Measurements from ENCODE around the gene C8B.

C8B gene

GRCh38 chr1:56965916-56966697 lies at the start of gene C8B:
Gene C8B, minus strand, starts transcription at chr1:56966015. Its CDS starts 67 bp downstream, at chr1:56965948.
- in situ Hi-C loops (cut with MboI; ENCODE audit: low sequenced_read_pairs), result no loop called here

DNA sequence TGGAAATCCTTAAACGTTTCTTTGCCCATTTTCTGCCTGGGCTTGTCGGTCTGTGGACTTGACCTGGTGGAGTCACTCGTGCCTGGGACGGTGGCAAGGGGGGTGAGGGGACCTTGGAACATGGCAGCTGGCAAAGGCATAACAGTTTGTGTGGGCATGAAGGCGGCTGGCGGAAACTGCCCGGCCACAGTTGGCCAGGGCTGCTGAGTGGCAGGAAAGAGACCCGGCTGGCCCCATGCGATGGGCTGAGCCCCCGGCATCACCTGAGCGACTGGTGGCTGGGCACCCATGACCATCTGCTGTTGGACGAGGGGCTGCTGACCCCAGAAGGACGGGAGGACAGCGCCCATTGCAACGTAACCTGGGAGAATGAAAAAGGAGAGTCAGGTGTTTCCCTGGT lies 49.3 kb upstream of the C8B start:
- in situ Hi-C loops (cut with MboI; ENCODE audit: low sequenced_read_pairs), result loop anchor here (25.0 kb wide), 1 partner anchor 178 kb away; no protein-coding TSS in a partner anchor

DNA sequence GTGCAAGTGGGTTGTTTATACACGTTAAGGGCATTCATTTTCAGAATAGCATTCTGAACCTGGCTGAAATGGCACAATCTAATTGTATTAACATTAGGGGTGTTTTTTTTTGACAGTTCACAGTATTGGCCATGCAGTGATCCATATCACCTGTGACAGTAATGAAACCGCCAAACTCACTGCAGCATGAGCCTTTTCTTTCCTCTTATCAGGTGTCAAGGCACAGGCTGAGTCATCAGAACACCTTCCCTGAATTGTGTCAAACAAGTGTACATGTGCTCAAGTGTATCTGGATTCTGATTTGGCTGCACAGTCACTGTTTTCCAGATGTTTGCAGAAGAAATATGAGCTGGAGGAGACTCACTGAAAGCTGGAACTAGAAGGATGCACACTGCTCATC lies 47.7 kb upstream of the C8B start:
- in situ Hi-C loops (cut with MboI; ENCODE audit: low sequenced_read_pairs), result loop anchor here (25.0 kb wide), 1 partner anchor 176 kb away; no protein-coding TSS in a partner anchor

DNA sequence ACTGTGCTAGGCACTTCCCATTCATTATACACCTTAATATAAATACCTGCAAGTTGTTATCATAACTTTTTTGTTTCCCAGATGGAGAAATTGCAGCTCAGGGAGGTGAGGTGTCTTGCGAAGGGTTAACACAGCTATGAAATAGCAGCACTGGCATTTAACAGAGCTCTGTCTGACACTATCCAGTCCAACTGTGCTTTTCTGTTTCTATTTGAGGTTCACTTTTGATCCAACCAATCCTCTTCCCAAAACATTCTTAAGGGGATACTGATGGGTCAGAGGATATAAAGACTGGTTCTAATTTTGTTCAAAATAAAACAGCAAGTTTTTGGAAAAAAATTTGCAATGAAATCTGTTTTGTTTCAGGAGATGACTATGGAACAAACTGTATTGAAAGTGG lies 46.5 kb upstream of the C8B start:
- in situ Hi-C loops (cut with MboI; ENCODE audit: low sequenced_read_pairs), result loop anchor here (25.0 kb wide), 1 partner anchor 175 kb away; no protein-coding TSS in a partner anchor

DNA sequence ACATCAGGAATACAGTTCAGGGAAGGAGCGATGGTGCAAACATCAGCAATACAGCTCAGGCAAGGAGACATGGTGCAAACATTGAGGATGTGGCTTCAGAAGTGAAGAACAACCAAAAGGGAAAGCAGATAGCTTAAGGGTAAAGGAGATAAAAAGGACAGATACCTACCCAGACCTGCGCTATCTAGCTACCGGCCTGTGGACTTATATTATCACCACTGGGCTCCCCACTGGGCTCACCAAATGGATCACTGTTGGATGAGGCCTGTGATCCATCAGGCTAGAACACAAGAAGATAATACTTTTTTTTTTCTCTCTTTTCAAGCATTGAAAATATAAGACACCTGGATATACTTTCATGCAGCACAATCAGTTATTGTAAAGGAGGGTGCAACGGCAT lies 44.7 kb upstream of the C8B start:
- in situ Hi-C loops (cut with MboI; ENCODE audit: low sequenced_read_pairs), result loop anchor here (25.0 kb wide), 1 partner anchor 173 kb away; no protein-coding TSS in a partner anchor

DNA sequence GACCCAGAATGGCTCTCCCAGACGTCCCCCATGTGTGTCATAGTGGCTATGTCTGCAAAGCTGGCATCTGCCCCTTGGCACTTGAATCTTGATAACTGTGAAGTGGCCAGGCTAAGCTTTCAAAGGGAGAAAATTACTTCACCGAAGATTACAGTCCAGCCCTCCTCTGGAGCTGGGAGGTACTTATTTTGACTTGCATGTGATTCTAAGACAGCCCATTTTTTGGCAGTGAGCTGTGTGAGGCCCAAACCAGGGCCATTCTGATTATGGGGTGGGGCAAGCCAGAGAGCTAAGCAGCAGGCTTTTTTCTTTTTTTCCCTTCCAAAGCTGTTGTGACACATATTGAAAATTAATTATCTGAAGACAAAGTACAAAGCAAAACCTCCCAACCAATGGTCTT lies 42.1 kb upstream of the C8B start:
- in situ Hi-C loops (cut with MboI; ENCODE audit: low sequenced_read_pairs), result loop anchor here (25.0 kb wide), 1 partner anchor 171 kb away; no protein-coding TSS in a partner anchor

GRCh38 chr1:57007472-57007871 lies 41.7 kb upstream of the C8B start:
- in situ Hi-C loops (cut with MboI; ENCODE audit: low sequenced_read_pairs), result loop anchor here (25.0 kb wide), 1 partner anchor 170 kb away; no protein-coding TSS in a partner anchor

GRCh38 chr1:57003398-57004139 lies 37.8 kb upstream of the C8B start:
- in situ Hi-C loops (cut with MboI; ENCODE audit: low sequenced_read_pairs), result loop anchor here (25.0 kb wide), 1 partner anchor 166 kb away; no protein-coding TSS in a partner anchor

GRCh38 chr1:56995414-56996100 lies 29.7 kb upstream of the C8B start:
- in situ Hi-C loops (cut with MboI; ENCODE audit: low sequenced_read_pairs), result no loop called here

DNA sequence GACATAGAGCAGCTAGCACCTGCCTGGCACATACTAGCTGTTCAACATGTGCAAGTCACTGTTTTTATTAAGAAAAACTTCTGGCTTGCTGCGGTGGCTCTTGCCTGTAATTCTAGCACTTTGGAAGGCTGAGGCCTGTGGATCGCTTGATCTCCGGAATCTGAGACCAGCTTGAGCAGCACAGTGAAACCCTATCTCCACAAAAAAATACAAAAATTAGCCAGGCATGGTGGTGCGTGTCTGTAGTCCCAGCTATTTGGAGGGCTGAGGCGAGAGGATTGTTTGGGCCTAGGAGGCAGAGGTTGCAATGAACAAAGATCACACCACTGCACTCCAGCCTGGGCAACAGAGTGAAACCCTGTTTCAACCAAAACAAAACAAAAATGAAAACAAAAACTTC lies 27.7 kb upstream of the C8B start:
- in situ Hi-C loops (cut with MboI; ENCODE audit: low sequenced_read_pairs), result no loop called here

- in situ Hi-C loops (cut with MboI; ENCODE audit: low sequenced_read_pairs), result no loop called here
These were observed 26.7 kb upstream of the C8B start for GRCh38 chr1:56992318-56993125.

DNA sequence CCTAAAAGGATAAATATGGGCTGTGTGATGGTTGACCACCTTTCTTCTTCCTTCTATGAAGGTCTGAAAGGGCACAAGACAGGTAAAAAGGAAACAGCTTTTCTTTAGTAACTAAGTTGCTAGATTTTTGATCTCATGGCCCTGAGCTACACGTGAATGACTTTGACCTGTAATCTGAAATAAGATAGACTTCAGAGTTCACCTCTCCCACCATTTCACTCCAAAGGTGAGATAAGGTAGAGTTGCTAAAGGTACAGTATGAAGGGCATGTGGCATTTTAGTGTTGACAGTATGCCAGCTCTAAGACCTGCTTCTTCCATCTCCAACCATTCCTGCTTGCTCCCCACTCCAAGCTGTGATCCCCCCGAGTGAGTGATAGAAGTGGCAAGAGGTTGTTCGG lies 25.8 kb upstream of the C8B start:
- in situ Hi-C loops (cut with MboI; ENCODE audit: low sequenced_read_pairs), result no loop called here

- in situ Hi-C loops (cut with MboI; ENCODE audit: low sequenced_read_pairs), result no loop called here
These were observed 20.6 kb upstream of the C8B start for GRCh38 chr1:56986397-56986796.

GRCh38 chr1:56985857-56986256 lies 20.0 kb upstream of the C8B start:
- in situ Hi-C loops (cut with MboI; ENCODE audit: low sequenced_read_pairs), result no loop called here

- in situ Hi-C loops (cut with MboI; ENCODE audit: low sequenced_read_pairs), result no loop called here
These were observed 17.7 kb upstream of the C8B start for GRCh38 chr1:56983484-56983883.

GRCh38 chr1:56979986-56980755 lies 14.4 kb upstream of the C8B start:
- in situ Hi-C loops (cut with MboI; ENCODE audit: low sequenced_read_pairs), result no loop called here

GRCh38 chr1:56978819-56979218 lies 13.0 kb upstream of the C8B start:
- in situ Hi-C loops (cut with MboI; ENCODE audit: low sequenced_read_pairs), result no loop called here

- in situ Hi-C loops (cut with MboI; ENCODE audit: low sequenced_read_pairs), result no loop called here
These were observed 12.1 kb upstream of the C8B start for GRCh38 chr1:56977910-56978309.

- in situ Hi-C loops (cut with MboI; ENCODE audit: low sequenced_read_pairs), result no loop called here
These were observed 9.6 kb upstream of the C8B start for GRCh38 chr1:56975446-56975845.

Measured in HL-60/S4 treated with retinoic acid at 250 ng/mL for 4 days and 3 days (cell line).